Measurements from ENCODE around the gene PRRT3. TPM values are rescaled to one million over a fixed set of nuclear protein-coding genes. Genes with fewer than 3 reads are reported as not detected.

PRRT3 gene
- total RNA-seq, 4 donors from 2014 or later = 0.82 to 2.4 (median 1.0) TPM

DNA sequence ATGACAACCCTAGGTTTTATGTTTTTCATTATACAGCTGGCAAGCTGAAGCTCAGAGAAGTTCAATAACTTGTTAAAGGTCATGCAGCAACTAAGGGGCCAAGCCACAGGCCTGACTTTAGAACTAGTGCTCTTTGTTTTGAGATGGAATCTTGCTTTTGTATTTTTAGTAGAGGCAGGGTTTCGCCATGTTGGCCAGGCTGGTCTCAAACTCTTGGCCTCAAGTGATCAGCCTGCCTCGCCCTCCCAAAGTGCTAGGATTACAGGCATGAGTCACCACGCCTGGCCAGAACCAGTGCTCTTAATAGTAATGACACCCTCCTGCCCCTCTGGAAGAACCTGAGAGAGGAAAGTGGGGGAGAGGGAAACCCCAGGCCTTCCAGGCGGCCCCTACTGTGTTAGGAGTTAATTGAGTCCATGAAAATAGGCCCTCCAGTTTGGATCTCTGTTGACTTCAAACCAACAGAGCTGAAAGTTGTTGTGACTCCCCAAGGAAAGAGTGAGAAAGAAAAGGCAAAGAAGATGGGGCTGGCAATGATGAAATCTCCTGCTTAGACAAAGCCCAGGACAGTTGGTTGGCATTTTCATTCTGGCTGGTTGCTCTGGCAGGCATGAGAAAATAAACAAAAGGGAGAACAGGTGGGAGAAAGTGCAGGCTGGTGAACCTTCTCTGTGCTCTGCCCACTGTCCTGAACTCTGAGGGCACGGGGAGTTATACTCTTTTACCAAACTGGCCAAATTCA is 3.6 kb upstream of the PRRT3 start:
- TF ChIP-seq, protein P1, sequence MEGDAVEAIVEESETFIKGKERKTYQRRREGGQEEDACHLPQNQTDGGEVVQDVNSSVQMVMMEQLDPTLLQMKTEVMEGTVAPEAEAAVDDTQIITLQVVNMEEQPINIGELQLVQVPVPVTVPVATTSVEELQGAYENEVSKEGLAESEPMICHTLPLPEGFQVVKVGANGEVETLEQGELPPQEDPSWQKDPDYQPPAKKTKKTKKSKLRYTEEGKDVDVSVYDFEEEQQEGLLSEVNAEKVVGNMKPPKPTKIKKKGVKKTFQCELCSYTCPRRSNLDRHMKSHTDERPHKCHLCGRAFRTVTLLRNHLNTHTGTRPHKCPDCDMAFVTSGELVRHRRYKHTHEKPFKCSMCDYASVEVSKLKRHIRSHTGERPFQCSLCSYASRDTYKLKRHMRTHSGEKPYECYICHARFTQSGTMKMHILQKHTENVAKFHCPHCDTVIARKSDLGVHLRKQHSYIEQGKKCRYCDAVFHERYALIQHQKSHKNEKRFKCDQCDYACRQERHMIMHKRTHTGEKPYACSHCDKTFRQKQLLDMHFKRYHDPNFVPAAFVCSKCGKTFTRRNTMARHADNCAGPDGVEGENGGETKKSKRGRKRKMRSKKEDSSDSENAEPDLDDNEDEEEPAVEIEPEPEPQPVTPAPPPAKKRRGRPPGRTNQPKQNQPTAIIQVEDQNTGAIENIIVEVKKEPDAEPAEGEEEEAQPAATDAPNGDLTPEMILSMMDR (IDR thresholded peaks at IDR 0.05; ENCODE audit: low read depth) = no peak

DNA sequence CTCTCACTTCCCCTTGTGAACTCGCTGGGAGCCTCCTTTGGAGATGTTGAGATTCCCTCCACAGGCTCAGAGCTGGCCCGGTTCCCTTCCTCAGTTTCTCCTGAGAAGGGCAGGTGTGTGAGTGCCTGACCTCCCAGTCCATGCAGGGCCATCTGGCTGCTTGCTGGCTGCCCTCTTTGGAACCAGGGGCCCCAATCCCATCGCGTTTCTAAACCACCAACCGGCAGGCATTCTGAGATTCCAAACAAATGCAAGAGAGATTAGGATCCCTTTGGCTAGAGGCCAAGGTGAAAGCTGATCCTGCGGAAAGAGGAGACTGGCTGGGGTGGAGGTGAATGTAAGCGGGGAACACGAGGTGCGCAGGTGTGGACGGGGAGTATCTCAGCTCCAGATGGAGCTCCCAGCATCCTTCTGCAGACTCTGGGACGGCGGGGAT is 2.9 kb upstream of the PRRT3 start:
- TF ChIP-seq, protein P1 (IDR thresholded peaks at IDR 0.05; ENCODE audit: low read depth) = no peak

DNA sequence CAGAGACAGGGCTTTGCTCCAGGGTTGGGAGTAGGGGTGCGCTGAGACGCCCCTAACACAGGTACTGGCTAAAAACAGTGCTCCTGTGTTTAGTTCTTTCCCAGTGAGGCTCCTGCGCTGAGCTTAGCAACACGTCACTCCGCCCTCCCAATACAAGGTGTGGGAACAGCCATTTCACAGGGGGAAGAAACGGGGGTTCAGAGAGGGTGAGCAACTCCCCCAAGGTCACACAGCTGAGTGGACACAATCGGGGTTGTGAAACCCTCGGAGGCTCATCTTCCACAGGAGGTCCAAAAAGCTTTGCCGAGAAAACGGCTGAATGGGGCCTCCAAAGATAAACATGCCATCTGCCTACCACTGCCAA is 628 bp downstream of the PRRT3 start:
- TF ChIP-seq, protein P1 (IDR thresholded peaks at IDR 0.05; ENCODE audit: low read depth) = no peak

DNA sequence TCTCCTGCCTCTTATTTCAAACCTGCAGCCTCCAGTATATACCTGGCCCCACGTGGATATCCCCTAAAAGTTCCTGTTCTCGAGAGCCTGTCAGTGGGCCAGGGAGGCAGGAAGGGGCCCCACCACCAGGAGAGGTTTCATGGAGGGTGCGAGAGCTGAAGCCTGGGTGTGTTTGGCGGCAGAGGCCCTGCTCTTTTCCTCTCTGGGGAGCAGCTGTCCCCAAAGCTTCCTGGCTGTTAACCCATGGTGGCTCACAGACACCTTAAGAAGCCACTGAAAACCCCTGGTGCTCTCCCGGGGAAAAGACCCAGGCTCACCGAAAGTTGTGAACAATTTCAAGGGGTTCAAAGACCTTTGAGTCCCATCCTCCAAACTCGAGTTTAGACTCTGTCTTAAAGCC is 1.1 kb downstream of the PRRT3 start:
- TF ChIP-seq, protein P1 (IDR thresholded peaks at IDR 0.05; ENCODE audit: low read depth) = no peak

DNA sequence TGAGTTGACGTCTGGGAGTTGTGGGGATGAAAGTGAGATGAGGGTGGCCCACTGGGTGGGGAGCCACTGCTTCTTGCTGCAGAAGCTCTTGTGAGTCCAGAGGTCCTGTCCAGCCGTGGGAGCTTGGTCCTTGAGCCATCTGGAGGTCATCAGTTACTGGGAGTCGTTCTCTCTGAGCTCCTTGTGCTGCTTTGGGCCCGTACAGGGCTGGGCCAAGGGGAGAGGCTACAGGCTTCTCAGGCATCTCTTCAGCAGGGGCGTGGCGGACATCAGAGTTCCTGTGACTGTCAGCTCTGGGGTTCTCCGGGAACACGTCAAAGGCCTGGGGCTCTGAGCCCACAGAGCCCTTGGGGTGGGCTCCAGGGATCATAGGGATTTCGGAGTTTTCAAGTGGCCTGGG is 2.6 kb downstream of the PRRT3 start:
- TF ChIP-seq, protein P1 (IDR thresholded peaks at IDR 0.05; ENCODE audit: low read depth) = no peak

DNA sequence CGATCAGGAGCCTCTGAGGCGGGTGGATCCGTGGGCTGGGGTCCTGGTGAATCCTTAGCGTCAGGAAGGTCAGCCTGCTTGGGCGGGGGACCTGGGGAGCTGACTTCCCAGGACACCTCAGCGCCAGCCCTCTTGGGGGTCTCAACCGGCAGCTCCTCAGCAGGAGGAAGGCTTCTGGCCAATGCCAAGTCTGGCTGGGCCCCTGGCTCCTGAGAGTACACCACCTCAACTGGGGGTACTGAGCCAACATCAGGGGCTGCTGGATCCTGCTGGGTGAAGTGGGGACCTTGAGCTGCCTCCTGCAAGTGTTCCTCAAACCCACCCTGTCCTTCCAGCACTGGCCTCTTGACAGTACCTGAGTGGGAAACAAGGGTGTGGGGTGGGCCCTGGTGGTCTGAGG is 3.1 kb downstream of the PRRT3 start:
- TF ChIP-seq, protein P1 (IDR thresholded peaks at IDR 0.05; ENCODE audit: low read depth) = no peak

DNA sequence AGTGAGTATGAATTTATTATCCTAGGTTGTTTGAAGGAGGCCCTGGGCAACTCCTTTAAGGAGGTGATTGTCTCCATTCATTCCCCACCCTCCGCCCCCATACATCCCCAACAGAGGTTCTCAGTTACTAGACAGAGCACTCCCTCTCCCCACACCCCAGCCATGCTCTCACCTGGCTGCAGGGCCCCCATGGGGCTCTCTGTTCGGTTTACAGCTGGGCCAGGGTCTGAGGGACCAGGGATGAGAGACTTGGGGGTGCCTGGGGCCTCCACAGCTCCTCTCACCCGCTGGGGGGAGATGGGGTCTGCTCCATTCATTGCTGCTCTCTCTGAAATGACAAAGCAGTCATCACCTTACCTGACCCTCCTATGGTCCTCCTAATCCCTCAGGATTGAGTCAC is 3.6 kb downstream of the PRRT3 start:
- TF ChIP-seq, protein P1 (IDR thresholded peaks at IDR 0.05; ENCODE audit: low read depth) = no peak
